ENCODE results near the gene LIN28B.

LIN28B gene

GRCh38 chr6:105106260-105106659, 149.4 kb downstream of the LIN28B start:
- Histone ChIP-seq H3K9me3 (ENCODE audit: control insufficient read depth, low read length) (no peaks in the 10 kb centered on the region), H3K4me1 (no peaks in the 10 kb centered on the region), H3K9ac (no peak overlapping the region), H3K4me3 (ENCODE audit: low read depth, low read length) (no peak overlapping the region), H3K4me2 (ENCODE audit: low read length) (no peak overlapping the region), H3K27me3 (ENCODE audit: control insufficient read depth, insufficient read depth, low read length) (no peaks in the 10 kb centered on the region), H3K27ac (no peak overlapping the region), H3K36me3 (ENCODE audit: control insufficient read depth, insufficient read depth, low read length) (no peaks in the 10 kb centered on the region), H3K79me2 (no peaks in the 10 kb centered on the region), H2AFZ (no peak overlapping the region)
- no peak for TF ChIP-seq CTCF (IDR thresholded peaks at IDR 0.05)

DNA sequence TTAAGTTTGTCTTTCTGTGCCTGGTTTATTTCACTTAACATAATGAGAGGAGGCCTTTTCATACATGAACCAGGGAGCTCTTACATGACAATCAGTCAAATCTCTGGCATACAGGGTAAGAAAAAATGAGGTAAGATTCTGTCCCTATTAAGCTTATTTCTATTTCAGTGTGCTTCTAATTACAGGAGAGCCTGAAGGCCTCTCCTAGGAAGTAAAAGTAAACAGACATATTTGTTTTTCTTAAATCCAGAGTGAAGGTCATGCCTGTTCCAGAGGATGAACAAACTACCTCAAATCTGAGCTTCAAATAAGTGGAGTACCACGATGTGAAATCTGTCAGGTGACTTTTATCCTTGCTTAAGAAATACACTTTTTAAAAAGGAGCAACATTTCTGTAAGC, 150.3 kb downstream of the LIN28B start:
- no peak for TF ChIP-seq CTCF (IDR thresholded peaks at IDR 0.05)
- Histone ChIP-seq H3K4me2 (ENCODE audit: low read length) (no peak overlapping the region), H3K4me3 (ENCODE audit: low read depth, low read length) (no peak overlapping the region), H3K9ac (no peak overlapping the region), H3K79me2 (no peaks in the 10 kb centered on the region), H3K36me3 (ENCODE audit: control insufficient read depth, insufficient read depth, low read length) (no peaks in the 10 kb centered on the region), H3K27ac (no peak overlapping the region), H3K9me3 (ENCODE audit: control insufficient read depth, low read length) (no peaks in the 10 kb centered on the region), H2AFZ (no peak overlapping the region), H3K4me1 (no peaks in the 10 kb centered on the region), H3K27me3 (ENCODE audit: control insufficient read depth, insufficient read depth, low read length) (no peaks in the 10 kb centered on the region)

DNA sequence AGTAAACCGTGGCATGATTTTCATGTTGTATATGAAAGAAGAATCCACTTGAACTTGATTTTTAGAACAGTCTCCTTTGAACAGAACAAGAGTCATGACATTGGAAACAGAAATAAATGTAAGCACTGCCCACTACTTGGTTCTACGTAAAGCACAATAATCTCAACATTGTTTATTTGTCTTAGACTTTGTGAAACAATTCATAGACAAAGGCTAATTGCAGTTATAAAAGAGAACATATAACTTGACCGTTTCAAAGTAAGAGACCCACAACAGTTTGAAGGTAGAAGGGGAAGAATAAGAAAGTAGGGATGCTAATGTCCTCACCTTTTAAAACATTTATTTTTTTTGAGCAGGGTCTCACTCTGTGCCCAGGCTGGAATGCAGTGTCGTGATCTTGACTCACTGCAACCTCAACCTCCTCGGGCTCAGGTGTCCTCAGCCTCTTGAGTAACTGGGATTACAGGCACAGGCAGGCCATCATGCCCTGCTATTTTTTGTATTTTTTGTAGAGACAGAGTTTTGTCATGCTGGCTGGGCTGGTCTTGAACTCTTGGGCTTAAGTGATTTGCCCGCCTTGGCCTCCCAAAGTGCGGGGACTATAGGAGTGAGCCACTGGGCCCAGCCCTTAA, 151.8 kb downstream of the LIN28B start:
- Histone ChIP-seq H3K4me2 (ENCODE audit: low read length) (no peak overlapping the region), H3K9ac (no peak overlapping the region), H3K4me3 (ENCODE audit: low read depth, low read length) (no peak overlapping the region), H3K27ac (no peak overlapping the region), H3K27me3 (ENCODE audit: control insufficient read depth, insufficient read depth, low read length) (no peaks in the 10 kb centered on the region), H3K79me2 (no peaks in the 10 kb centered on the region), H3K4me1 (no peaks in the 10 kb centered on the region), H3K36me3 (ENCODE audit: control insufficient read depth, insufficient read depth, low read length) (no peaks in the 10 kb centered on the region), H3K9me3 (ENCODE audit: control insufficient read depth, low read length) (no peaks in the 10 kb centered on the region), H2AFZ (no peak overlapping the region)
- TF ChIP-seq CTCF (IDR thresholded peaks at IDR 0.05), result no peak

DNA sequence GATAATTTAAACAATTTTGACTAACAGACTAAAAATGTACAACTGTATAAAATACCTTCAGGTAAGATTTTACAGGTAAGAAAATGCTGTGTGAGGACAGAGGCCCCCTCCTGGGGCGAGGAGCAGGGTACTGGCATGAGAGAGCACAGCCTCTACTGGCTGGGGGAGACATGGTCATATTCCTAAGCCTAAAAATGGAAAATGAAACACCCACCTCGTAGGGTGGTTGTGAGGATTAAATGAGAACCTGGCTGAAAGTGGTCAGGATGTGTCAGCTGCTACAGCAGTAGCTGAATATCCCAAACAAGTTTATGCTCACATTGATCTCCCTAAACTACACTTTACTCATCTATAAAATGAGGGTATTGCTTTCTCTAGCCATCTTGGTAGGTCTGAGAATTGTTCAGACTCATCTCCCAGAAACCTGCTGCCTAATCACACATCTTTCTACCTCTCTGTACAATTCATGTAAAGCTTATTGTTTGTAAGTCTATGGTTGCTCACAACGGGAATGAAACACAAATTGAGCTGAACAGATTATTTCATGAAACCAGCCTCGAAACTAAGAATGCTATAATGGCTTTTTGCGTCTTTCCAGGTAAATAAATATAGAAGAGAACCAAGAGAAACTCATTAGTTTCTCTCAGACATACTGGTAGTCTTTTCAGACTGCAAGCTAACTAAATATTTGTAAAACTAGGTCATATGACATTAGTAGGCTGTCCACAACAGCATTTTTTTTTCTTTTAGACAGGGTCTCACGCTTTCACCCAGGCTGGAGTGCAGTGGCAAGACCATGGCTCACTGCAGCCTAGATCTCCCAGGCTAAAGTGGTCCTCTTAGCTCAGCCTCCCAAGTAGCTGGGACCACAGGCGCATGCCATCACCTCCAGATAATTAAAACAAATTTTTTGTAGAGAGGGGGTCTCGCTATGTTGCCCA, 153.3 kb downstream of the LIN28B start:
- H3K79me2 ChIP-seq, result no peaks in the 10 kb centered on the region
- H2AFZ ChIP-seq, result no peak overlapping the region
- no peak overlapping the region for H3K4me2 ChIP-seq (ENCODE audit: low read length)
- TF ChIP-seq CTCF (IDR thresholded peaks at IDR 0.05), result no peak
- H3K4me1 ChIP-seq, result no peaks in the 10 kb centered on the region
- H3K9me3 ChIP-seq (ENCODE audit: control insufficient read depth, low read length), result no peaks in the 10 kb centered on the region
- H3K4me3 ChIP-seq (ENCODE audit: low read depth, low read length), result no peak overlapping the region
- H3K36me3 ChIP-seq (ENCODE audit: control insufficient read depth, insufficient read depth, low read length), result no peaks in the 10 kb centered on the region
- H3K27ac ChIP-seq, result no peak overlapping the region
- no peak overlapping the region for H3K9ac ChIP-seq
- no peaks in the 10 kb centered on the region for H3K27me3 ChIP-seq (ENCODE audit: control insufficient read depth, insufficient read depth, low read length)

All from parathyroid adenoma (tissue), 2 donors.